ENCODE measurements around the gene OGDH. TPM values are rescaled to one million over a fixed set of nuclear protein-coding genes. Genes with fewer than 3 reads are reported as not detected.
A peak's percentile ranks its signal among the peaks of the same experiment; 100 is the strongest.

OGDH gene
- polyA plus RNA-seq, 10 donors, result 51.6 to 69.4 (median 63.6) TPM

DNA sequence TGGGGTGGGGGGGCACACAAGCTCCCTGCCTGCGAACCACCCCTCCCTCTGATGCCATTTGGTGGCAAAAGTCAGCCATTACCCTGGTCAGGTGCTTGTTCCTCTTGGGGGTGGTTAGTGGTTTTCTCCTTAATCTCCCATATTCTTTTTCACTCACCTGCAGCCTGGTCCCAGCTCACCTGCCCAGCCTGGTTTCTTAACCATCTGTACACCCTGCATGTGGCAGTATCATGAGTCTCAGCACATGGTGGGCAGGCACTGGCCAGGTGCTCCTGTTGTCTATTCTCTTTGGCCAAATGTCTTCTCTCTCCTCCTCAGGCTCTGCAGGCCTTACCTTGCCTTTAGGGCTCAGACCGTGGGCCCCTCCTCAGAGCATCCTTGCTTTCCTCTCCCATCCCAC, 30.5 kb downstream of the OGDH start:
- DNase-seq, result no peak

DNA sequence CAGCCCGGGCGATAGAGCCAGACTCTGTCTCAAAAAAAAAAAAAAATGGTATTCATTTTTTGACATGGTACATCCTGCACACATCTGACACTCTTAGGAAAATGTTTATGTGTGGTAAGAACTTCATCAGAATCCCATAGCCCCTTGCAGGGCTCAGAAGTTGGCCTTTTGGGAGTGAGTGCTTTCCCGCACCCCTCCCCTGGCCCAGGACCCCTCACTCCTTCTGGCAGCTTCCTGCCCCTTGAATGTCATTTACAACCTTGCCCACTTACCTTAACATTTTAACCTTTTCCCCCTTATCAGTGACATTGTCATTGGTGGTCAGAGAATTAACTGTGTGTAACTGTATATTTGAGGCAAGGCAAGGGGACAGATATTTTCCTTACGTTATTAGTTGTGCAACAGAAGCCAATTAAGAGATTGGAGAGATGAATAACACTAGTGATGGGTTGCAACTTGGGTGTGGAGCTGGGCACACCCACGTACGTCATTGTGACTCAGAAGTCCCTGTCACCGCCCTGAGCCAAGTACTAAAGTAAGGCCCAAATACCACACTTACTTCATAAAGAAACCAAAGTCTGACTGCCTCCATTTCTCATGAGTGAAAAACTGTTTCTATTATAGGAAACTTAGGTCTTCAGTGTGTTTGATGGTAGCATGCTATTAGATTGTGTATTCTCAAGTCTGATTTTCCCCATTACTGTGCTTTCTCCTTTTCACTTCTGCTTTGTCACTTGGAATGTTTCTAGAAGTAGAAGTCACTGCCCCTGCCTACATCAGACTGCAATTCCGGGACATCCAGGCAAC, 31.6 kb downstream of the OGDH start:
- DNase-seq, result peak in 1 of 3 donors; percentile 49

DNA sequence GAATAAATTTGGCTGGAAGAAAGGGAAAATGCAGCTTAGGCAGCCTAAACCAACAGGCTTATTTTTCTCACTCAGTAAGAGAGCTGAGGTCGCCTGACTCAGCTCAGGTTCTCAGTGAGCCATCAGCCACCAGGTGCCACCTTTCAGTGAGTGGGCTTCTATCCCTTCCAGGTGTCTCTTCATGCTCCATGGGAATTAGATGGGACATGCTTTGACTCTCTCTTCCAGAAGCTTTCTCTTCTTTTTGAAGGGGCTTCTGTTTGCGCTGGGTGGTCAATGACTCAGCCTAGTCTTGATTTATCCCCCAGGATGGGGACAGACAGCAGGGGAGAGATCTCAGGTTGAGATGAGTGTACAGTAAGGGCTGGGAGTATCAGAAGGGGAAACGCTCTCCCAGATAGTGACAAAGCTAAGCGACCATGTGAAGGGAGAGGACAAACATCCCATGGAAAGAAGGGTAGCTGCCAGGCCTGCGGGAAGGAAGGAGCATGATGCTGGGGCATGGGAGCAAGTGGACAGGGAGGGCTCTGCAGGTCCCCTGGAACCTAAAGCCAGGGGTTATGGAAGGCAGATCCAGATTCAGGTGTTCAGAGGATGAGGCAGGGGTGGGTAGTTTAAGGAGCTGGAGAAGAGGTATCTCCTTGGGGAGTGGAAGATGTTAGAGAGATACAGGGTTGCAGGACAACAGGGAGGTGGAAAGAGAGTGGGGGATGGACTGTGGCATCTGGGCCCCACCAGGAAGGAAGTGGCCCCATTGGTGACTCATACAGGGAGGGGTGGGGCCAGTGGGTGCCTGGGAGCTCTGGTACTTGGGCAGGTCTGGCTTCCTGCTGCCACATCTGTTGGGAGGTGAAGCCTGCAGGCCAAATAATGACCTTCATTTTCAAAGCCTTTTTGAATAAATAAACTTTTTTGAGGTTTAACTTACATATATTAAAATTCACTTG, 32.5 kb downstream of the OGDH start:
- DNase-seq, result peak in 2 of 3 donors; percentile 50 to 51

DNA sequence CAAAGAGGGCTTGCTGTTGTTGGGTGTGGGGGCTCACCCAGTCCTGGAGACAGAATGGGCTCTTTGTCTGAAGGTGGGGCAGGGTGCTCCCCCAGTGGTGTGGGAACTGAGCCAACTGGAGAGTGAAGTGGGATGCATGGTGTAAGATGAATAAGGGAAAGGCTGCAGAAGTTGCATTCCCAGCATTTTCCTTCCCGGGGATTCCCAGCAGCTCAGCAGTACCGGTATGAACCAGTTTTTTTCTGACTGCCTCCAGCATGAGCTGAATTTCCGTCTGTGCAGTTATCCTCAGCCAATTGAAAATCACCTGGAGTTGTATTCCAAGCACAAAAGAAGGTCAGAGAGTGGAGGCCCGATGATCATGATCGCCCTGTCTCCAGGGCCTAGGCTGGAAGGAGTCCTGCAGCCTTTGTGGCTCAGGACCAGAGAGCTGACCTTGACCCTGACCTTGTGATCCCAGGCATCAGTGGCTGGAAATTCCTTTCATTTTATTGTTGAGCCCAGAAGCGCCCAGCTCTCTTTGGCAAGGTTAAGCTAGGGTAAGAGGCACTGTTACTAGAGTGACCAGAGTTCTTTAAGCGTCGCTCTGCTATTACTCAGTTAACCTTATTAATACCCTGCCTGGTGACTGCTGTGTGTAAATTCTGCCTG, 33.4 kb downstream of the OGDH start:
- peak; percentile 73 to 88 (median 78) for DNase-seq

DNA sequence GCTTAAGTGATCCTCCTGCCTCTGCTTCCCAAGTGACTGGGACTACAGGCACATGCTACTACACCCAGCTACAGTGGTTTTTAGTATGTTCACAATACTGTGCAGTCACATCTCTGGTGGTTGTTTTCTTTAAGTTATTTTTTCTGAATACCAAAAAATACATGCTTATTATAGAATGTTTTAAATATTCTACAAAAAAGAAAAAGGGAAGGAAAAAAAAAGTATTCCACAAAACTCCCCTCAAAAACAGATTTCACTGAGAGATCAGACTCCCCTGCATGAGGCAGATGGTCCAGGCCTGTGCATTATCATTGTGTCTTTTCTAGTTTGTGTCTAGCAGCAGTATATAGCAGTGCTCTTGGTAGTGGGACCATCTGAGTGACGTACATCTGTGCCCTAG, 36.8 kb downstream of the OGDH start:
- DNase-seq, result no peak

DNA sequence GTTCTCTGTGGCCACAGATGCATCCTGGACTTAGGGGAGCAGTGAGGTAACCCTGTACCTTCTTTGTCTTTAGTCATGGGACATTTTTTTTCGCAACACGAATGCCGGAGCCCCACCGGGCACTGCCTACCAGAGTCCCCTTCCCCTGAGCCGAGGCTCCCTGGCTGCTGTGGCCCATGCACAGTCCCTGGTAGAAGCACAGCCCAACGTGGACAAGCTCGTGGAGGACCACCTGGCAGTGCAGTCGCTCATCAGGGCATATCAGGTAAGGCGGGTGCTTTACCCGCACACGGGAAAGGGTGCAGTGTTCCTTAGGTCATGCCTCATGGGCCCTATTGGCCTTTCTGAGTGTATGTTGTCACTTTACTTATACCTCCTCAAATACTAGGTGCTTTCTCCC, 38.8 kb downstream of the OGDH start:
- no peak for DNase-seq

DNA sequence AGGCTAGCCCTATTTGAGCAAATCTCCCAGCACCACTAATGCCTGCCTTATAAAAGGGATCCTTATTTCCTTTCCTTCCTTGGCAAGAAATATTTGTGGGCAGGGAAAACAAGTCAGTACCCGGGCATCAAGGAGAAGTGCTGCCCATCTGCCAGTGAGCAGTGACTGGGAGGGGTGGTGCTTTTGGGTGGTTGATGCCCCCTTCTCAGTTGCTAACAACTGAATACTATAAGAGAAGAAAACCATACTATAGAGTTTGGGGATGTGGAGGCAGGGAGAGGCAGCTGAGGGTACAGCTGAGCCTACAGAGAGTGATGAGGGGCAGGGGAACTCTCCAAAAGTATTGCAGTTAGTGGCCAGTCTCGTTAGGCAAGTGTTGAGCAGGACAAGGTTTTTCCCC, 39.3 kb downstream of the OGDH start:
- no peak for DNase-seq

DNA sequence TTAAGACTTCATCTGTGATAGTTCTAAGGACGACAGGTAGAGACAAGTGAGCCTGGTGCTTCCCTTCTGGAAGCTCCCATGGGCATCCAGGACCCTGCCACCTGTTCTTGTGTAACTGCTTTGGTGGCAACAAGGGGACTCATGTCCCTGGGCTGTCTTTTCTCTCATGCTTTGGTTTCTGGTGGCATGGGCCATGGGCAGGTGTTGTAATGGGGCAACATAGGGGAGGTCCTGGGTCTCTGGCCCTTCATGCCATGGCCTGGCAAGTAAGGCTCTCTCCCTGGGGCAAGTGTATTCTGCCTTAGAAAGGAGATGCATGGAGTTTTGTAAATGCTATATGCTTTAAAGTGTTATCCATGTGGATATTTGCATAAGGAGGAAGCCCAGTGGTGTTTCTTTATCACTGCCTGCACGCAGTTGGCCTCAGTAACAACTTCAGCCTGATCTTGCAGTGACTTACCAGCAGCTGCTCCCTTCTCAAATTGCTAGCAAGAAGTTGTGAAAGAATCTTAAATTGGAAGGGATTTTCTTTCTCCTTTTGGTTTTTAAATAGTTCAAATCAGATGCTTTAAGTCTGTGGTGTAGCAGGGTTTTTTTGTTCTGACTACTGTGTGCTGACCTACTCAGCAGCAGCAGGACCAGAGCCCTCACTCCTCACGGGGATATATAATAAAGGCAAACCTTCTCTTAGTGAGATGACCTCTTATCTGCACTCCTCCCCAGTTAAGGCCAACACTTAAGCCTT, 39.9 kb downstream of the OGDH start:
- no peak for DNase-seq

DNA sequence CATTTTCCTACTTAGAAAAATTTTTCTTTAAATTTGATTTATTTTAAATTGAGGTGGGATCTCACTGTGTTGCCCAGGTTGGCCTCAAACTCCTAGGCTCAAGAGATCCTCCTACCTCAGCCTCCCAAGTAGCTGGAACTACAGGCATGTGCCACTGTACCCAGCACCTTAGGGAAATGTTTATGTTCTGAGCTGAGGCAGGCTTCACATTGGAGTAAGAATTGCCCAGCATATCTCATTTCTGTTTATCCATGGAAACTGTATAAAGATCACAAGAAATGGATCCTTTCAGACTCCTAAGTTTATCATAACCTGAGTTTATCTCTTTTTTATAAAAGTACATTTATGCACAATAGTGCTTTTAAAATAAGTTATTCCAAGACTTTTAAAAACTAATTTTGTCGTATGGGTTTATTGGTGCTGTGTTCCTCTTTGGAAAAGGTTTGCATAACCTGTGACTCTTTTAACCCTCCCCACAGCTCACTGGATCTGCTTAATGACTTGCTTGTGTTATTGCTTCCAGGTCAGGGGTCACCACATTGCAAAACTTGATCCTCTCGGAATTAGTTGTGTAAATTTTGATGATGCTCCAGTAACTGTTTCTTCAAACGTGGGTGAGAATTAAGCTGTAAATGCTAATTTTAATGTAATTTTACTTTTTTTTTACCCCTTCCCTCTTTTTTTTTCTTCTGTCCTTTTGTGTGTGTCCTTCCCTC, 40.7 kb downstream of the OGDH start:
- DNase-seq, result no peak

DNA sequence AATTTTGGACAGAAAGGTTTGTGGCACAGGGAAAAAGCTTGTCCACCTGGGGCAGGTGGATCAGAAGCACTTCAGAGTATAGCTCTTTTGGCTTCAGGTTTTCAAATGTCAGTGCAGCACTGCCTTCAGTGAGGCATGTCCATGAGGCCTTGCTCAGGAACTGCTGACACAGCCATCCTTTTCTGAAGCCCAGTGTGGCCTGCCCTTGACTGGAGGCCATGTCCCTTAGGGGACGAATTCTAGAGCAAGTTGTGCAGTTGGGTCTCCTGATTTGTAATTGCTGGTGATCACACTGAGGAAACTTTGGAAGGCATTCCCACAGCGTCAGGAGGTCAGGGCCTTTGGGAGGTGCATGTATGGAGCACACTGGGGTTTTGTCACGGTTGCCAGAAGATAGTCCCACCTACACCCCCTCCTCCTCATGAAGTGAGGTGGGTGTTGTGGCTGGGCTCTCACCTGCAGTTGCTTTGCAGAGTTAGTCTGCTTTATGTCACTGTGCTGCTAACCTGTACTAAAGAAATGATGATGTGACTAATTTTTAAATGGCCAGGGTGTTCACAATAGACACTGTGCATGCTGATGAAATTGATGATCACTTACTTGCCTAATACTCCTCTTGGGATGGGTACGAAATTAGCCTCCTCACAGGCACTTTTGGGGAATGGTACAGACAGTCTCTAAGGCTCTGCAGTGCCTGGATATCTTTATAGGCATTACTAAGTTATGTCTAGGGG, 41.7 kb downstream of the OGDH start:
- no peak for DNase-seq

DNA sequence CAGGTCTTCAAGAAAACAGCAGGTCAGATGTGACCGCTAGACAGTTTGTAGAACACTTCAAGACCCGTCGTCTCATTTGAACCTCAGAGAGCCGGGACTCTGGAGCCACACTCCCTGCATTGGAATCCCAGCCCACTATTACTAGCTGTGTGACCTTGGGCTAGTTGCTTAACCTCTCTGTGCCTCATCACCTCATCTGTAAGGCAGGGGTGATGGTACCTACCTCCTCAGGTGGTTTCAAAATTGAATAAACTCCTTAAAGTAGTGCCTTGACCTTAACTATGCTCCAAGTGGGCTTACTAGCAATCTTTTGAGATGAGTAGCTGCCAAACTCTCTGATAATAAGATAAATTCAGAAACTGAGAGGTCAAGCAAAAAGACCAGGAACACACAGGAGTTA, 43.8 kb downstream of the OGDH start:
- DNase-seq, result no peak

DNA sequence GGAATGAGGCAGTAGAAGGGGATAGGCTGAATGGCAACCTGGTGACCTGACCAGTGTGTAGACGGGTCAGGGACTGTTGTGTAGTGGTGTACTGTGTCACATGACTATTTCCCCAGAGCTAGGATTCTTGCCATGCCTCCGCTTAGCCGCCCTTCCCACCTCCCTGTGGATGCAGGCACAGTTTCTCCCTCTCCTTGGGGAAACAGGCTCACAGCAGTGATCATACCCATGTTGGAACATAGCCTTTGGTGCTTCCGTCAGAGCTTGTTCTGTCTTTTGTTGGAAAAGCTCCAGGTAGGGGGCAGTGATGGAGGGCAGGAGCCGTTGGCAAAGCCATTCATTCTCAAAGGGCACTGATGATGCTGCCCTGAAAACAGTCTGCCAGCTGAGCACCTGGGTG, 44.3 kb downstream of the OGDH start:
- no peak for DNase-seq

DNA sequence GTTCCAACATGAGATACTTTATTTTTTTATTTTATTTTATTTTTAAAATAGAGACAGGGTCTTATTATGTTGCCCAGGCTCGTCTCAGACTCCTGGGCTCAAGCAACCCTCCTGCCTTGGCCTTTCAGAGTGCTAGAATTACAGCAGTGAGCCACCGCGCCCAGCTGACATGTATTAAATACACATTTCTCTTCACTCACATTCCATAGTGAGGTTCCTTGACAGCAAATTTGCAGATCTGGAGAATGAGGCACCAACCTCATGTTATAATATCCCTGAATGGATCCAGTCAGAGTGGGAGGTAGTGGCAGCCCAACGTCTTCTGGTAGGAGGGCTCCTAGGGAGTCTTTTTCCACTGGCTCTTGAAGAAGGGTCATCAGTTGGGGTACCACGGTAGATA, 46.1 kb downstream of the OGDH start:
- DNase-seq, result no peak

DNA sequence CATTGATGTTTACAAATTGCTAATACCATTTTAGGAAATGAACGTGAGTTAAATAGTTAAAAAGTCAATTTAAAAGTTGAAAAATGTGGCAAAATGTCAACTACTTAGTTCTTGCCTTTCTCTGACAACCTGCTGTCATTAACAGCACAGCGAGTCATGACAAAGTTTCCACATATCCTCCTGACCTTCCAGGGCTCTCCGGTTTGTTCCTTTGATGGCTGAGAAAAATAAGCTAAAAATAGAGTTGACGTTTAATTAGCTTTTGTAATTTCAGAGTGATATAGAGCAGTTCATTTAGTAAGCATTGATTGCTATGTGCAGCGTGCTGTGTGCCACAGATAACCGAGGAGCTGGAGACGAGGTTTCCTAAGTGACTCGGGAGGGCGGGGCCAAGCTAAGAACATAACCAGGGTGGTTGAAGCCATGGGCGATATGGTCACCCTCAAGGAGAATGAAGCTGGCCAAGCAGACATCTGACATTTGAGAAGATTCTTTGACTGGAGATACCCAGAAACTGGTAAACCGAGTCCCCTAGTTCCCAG, 47.9 kb downstream of the OGDH start:
- no peak for DNase-seq

DNA sequence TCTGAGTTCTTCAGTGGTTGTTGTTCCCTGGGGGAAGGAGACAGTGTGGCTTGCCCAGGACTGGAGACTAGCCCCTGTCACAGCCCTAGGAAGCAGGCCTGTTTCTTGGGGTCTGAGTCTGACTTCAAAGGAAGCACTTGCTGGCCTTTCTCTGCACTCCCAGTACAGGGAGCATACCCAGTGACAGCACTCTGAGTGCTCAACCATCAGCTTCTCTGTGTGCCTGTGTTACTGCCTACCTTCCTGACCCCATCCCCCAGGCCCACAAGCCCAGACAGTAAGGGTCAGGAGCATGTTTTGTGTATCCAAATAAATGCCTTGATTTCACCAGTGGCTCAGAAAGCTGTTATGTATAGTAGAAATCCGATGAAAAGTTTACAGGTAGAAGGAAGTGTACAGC, 48.9 kb downstream of the OGDH start:
- no peak for DNase-seq

DNA sequence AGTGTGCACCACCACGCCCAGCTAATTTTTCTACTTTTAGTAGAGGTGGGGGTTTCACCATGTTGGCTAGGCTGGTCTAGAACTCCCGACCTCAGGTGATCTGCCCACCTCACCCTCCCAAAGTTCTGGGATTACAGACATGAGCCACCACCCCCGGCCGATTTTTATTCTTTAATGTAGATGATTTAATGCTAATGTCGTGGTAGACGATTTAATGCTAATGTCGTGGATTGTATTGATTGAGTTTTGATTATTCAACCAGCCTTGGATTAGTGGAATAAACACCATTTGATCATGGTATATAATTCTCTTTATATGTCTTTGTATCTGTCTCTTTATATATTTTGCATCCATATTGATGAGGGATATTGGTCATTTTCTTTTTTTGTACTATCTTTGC, 52.6 kb downstream of the OGDH start:
- no peak for DNase-seq

DNA sequence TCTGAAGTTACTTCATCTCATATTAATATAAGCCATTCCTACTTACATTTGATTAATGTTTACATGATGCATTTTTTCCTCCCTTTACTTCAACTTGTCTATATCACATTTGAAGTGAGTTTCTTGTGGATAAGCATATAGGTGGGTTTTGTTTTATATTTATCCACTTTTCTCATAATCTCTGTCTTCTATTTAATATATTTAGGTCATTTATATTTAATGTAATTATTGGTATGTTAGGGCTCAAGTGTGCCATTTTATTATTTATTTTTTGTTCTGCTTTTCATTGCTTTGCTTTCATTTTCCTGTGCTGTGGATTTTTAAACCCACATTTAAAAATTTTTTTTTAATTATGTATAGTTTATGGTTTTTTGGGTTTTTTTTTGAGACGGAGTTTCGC, 54.8 kb downstream of the OGDH start:
- no peak for DNase-seq

DNA sequence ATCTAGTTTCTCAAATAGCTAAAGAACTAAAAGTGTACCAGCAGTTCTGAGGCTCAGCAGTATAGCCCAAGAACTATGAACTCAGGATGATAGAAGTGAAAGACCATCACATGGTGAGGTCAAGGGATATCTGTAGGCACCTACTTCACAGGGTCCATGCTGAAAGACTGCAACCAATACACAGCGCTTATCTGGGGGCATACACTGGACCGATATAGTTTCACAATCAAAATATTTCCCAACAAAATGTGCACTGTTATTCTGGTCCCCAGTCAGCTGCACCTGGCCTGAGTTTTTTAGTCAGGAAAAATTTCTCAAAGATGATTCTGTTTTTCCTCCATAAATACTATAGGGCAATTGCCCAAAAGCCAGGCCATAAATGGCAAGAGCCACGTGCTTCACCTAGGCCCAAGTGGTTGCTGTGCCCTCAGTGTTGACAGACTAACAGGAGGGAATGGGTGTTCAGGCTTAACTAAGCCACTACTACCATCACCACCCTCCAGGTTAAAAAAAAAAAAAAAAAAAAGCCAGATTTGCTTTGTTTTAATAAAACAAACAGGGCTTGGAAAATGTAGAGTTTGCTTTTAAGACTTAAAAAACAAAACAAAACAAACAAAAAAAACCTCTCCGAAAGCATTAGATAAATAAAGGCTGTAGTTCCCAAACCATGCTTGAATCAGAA, 58.5 kb downstream of the OGDH start:
- no peak for DNase-seq

DNA sequence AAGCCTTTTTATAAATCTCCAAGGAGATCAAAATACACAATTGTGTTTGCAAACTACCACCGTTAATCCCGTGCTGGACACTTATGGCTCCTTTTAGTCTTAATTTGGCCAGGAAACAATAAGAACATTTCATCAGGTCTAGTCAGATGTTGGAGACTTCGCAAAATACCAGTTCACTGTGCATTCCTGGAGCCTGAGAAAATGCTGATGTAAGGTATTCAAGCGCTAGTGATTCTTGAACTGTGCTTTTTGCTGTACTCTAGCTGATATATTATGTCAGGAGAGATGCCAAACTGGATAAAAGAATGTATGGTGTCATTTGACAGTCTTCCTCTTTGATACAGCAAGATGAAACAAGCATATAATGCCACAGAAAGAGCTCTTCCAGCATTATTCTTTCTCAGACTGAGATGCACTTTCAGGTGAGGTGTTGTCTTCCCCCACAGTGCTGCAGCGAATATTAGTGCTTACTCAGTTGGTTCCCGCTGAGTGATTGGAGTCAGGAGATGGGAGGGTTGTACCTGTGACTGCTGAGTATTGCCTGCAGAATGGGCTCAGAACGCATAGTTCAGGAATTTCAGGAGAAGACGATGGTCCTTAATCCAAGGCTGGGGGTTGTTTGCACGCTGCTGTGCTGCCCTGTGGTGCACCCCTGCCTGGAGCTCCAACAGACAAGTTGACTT, 59.2 kb downstream of the OGDH start:
- peak in 2 of 3 donors; percentile 17 to 62 for DNase-seq
